Mesendoderm (in vitro differentiated cells): Measurements from ENCODE around the gene SCN7A.
"Not testable (repeated sequence)": the region's sequence is repeated elsewhere in the genome, so short reads cannot be mapped to it uniquely, and the experiment has no call there.

ENCODE experiments used
- DNase-seq: peaks from one replicate; pipeline ENCODE4 v3.0.0; 2013
- H2AK5ac ChIP-seq: 2 replicates; pipeline ENCODE4 v1.6.1; 2013; ENCODE audit warnings: low read length, inconsistent platforms
- H2BK120ac ChIP-seq: 2 replicates; pipeline ENCODE4 v1.6.1; 2013; ENCODE audit warnings: low read depth, mild to moderate bottlenecking, low read length, moderate library complexity, mixed read lengths
- H2BK15ac ChIP-seq: replicated peaks from 2 replicates; pipeline ENCODE4 v1.6.1; 2013; ENCODE audit warnings: low read depth, mild to moderate bottlenecking, moderate library complexity
- H2BK5ac ChIP-seq: 2 replicates; pipeline ENCODE4 v1.6.1; 2013; ENCODE audit warnings: low read length, inconsistent platforms
- H3K18ac ChIP-seq: 2 replicates; pipeline ENCODE4 v1.6.1; 2013; ENCODE audit warnings: mild to moderate bottlenecking, low read length, mixed read lengths
- H3K23ac ChIP-seq: one replicate; pipeline ENCODE4 v1.6.1; 2013; ENCODE audit warnings: low read length
- H3K27ac ChIP-seq: 2 replicates; pipeline ENCODE4 v1.5.1; 2013; ENCODE audit warnings: low read depth, mild to moderate bottlenecking, inconsistent platforms, low read length, moderate library complexity
- H3K27me3 ChIP-seq: 2 replicates; pipeline ENCODE4 v1.6.1; 2013; ENCODE audit warnings: low read length, control low read depth, mild to moderate bottlenecking, inconsistent platforms; ENCODE audit not compliant: insufficient read depth, poor library complexity
- H3K36me3 ChIP-seq: 2 replicates; pipeline ENCODE4 v1.6.1; 2013; ENCODE audit warnings: low read length, inconsistent platforms; ENCODE audit not compliant: control insufficient read depth, insufficient read depth
- H3K4ac ChIP-seq: one replicate; pipeline ENCODE4 v1.6.1; 2013; ENCODE audit warnings: low read depth, mild to moderate bottlenecking, low read length, moderate library complexity
- H3K4me1 ChIP-seq: 2 replicates; pipeline ENCODE4 v1.6.1; 2013; ENCODE audit warnings: low read depth, low read length, inconsistent platforms; ENCODE audit not compliant: control insufficient read depth
- H3K4me2 ChIP-seq: 2 replicates; pipeline ENCODE4 v1.6.1; 2013; ENCODE audit warnings: low read length
- H3K4me3 ChIP-seq: 2 replicates; pipeline ENCODE4 v1.5.1; 2013; ENCODE audit warnings: mild to moderate bottlenecking, low read length
- H3K56ac ChIP-seq: one replicate; pipeline ENCODE4 v1.6.1; 2013; ENCODE audit warnings: low read length
- H3K79me1 ChIP-seq: 2 replicates; pipeline ENCODE4 v1.6.1; 2013; ENCODE audit warnings: low read length, inconsistent platforms
- H3K79me2 ChIP-seq: 2 replicates; pipeline ENCODE4 v1.6.1; 2013; ENCODE audit warnings: mild to moderate bottlenecking, low read length; ENCODE audit not compliant: control insufficient read depth, insufficient read depth
- H3K9ac ChIP-seq: 2 replicates; pipeline ENCODE4 v1.6.1; 2013; ENCODE audit warnings: low read length, inconsistent platforms
- H4K5ac ChIP-seq: one replicate; pipeline ENCODE4 v1.6.1; 2013; ENCODE audit warnings: low read length
- H4K8ac ChIP-seq: one replicate; pipeline ENCODE4 v1.6.1; 2013; ENCODE audit warnings: low read depth, mild to moderate bottlenecking, control low read depth, low read length, moderate library complexity
- WGBS: extraction: QIAGEN DNeasy Blood & Tissue Kit; methylation state at CpG from one replicate; pipeline ENCODE4 v1.1.7; 2013; ENCODE audit warnings: low lambda C conversion rate, missing lambda C conversion rate; ENCODE audit not compliant: insufficient coverage; ENCODE audit errors: extremely low coverage; 5-methylcytosine and 5-hydroxymethylcytosine counted together

SCN7A gene

GRCh38 chr2:166357950-166358321, 136.1 kb downstream of the SCN7A start:
- not testable (repeated sequence) for H3K27me3 ChIP-seq, H2BK15ac ChIP-seq, H3K4me1 ChIP-seq, H2BK120ac ChIP-seq, H3K23ac ChIP-seq, H3K36me3 ChIP-seq, H3K4me2 ChIP-seq, H3K4me3 ChIP-seq, H3K27ac ChIP-seq, H2AK5ac ChIP-seq, H4K8ac ChIP-seq, H3K79me1 ChIP-seq, H3K79me2 ChIP-seq, H3K56ac ChIP-seq, H4K5ac ChIP-seq, H3K18ac ChIP-seq, H3K4ac ChIP-seq, H2BK5ac ChIP-seq, H3K9ac ChIP-seq, DNase-seq
- no CpG with 5 or more reads among the region's 4 CpGs for WGBS

GRCh38 chr2:166357068-166357949, 136.7 kb downstream of the SCN7A start:
- H2BK120ac ChIP-seq, result no peak overlapping the region
- no peaks in the 10 kb centered on the region for H3K79me1 ChIP-seq
- WGBS, result no CpG with 5 or more reads among the region's 7 CpGs
- no peaks in the 10 kb centered on the region for H3K36me3 ChIP-seq
- H3K9ac ChIP-seq, result no peak overlapping the region
- H4K5ac ChIP-seq, result no peak overlapping the region
- H3K4me1 ChIP-seq, result no peaks in the 10 kb centered on the region
- no peak overlapping the region for H2BK5ac ChIP-seq
- no peak overlapping the region for H3K4me2 ChIP-seq
- no peaks in the 10 kb centered on the region for H3K79me2 ChIP-seq
- no peak for DNase-seq
- H2BK15ac ChIP-seq, result no peak overlapping the region
- no peaks in the 10 kb centered on the region for H3K27me3 ChIP-seq
- H3K4ac ChIP-seq, result no peak overlapping the region
- no peak overlapping the region for H4K8ac ChIP-seq
- no peak overlapping the region for H2AK5ac ChIP-seq
- H3K4me3 ChIP-seq, result no peak overlapping the region
- no peak overlapping the region for H3K23ac ChIP-seq
- no peak overlapping the region for H3K27ac ChIP-seq
- H3K18ac ChIP-seq, result no peak overlapping the region
- no peak overlapping the region for H3K56ac ChIP-seq
